ENCODE measurements around the gene ADPRM.

ADPRM gene

DNA sequence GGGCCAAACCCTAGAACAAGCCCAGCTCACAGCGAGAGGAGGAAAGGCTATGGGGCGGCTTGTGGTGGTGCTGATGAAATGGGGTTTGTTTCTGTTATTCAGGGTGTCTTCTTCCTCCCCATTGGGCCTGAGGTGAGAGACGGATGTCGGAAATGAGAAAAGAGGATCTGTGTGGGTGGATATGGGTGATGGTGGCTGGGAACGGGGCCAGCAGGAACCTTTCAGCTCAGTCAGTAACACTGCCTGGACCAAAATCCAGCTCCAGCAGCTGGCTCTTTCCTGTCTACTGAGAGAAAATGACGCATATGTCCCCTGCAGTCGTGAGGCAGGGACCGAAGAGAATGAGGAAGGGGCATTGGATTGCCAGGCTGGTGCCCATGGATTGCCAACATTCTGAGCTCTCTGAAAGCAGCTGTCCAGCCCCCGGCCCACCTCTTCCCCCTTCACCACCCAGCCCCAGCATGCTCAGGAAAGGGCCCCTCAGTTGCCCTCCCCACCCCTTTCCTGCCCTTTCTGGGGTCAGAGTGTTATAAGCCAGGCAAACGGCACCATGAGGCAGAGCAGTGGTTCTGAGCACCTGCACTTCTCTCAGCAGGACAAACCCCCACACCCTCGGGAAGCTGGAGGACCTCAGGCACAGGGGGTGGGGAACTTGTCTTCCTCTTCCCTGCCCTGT lies 44.3 kb upstream of the ADPRM start:
- ChIA-PET CTCF (interaction anchor here (0.9 to 5.1 kb wide), 5 partner anchors 7 to 84 kb away, joined by 3 to 33 read pairs (median 3); no protein-coding TSS in a partner anchor), POLR2A (no interaction called here)
- no peak for TF ChIP-seq CTCF (IDR thresholded peaks at IDR 0.05; ENCODE audit: insufficient read depth, low read length, missing control alignments)
- no peak for DNase-seq (ENCODE audit: low read depth, low spot score)
- H3K4me3 ChIP-seq (ENCODE audit: low read depth, low read length), result no peak overlapping the region

GRCh38 chr17:10653987-10654386 lies 43.4 kb upstream of the ADPRM start:
- no peak for DNase-seq (ENCODE audit: low read depth, low spot score)
- no peak overlapping the region for H3K4me3 ChIP-seq (ENCODE audit: low read depth, low read length)
- ChIA-PET CTCF (interaction anchor here (0.7 to 5.1 kb wide), 6 partner anchors 8 to 83 kb away, joined by 3 to 33 read pairs (median 3); no protein-coding TSS in a partner anchor), POLR2A (no interaction called here)
- no peak for TF ChIP-seq CTCF (IDR thresholded peaks at IDR 0.05; ENCODE audit: insufficient read depth, low read length, missing control alignments)

- H3K4me3 ChIP-seq (ENCODE audit: low read depth, low read length), result no peak within 1 kb of the TSS
- no peak for TF ChIP-seq CTCF (IDR thresholded peaks at IDR 0.05; ENCODE audit: insufficient read depth, low read length, missing control alignments)
- ChIA-PET POLR2A (no interaction called here), CTCF (interaction anchor here (1.3 to 5.1 kb wide), 2 partner anchors 11 to 40 kb away, joined by 3 to 33 read pairs; no protein-coding TSS in a partner anchor)
- DNase-seq (ENCODE audit: low read depth, low spot score), result no peak
Observed at GRCh38 chr17:10657148-10657547, 40.2 kb upstream of the ADPRM start, which contains the start of gene MYH3. Gene MYH3 (minus strand): TSS chr17:10657309. CDS start chr17:10655064, 2,245 bp downstream.

DNA sequence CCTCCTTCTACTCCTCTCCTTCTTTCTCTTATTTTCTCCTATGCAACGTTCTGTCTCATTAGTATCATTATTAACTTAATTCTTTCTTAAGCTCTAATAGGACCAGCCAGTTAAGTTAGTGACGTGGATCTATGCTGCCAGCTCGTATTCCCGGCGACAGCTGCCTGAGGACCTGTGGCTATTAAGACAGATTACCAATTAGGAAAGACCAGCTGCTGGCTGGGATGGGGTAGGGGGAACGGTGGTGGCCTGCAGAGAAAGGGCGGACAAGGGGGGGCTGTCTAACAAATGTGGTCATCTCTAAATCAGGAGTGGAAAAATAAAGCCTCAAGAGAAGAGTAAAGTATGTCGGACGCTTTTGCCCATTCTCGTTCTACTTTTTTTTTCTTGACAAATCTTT lies 39.5 kb upstream of the ADPRM start:
- DNase-seq (ENCODE audit: low read depth, low spot score), result no peak
- POLR2A ChIA-PET, result no interaction called here
- no peak overlapping the region for H3K4me3 ChIP-seq (ENCODE audit: low read depth, low read length)
- CTCF ChIA-PET, result interaction anchor here (1.3 to 5.1 kb wide), 2 partner anchors 12 to 41 kb away, joined by 3 to 33 read pairs; no protein-coding TSS in a partner anchor
- TF ChIP-seq CTCF (IDR thresholded peaks at IDR 0.05; ENCODE audit: insufficient read depth, low read length, missing control alignments), result no peak

DNA sequence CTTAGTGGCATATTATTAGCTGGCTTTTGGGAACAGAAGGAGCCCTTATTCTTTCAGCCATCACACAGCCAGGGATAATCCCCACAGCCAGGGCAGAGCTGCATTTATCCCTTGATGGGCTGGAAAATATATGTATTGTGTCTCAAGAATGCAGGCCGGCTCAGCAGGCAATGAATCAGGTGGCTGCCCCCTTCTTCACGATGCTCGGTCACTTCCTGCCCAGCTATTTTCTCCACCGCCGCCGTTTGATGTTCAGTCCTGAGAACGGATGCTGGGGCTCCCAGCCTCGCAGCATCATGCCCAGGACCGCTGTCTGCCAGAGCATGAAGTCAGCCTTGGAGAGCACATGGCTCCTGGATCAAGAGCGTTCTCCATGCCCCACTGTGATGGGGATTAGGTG lies 36.0 kb upstream of the ADPRM start:
- POLR2A ChIA-PET, result no interaction called here

More for the DNA sequence above, 36.0 kb upstream of the ADPRM start:
- DNase-seq (ENCODE audit: low read depth, low spot score), result no peak
- no peak overlapping the region for H3K4me3 ChIP-seq (ENCODE audit: low read depth, low read length)
- CTCF ChIA-PET, result interaction anchor here (1.2 to 2.5 kb wide), 3 partner anchors 15 to 30 kb away, joined by 3 to 11 read pairs (median 4); no protein-coding TSS in a partner anchor
- no peak for TF ChIP-seq CTCF (IDR thresholded peaks at IDR 0.05; ENCODE audit: insufficient read depth, low read length, missing control alignments)
